ENCODE data around the gene OR51V1. TPM values are rescaled to one million over a fixed set of nuclear protein-coding genes. Genes with fewer than 3 reads are reported as not detected.

The OR51V1 gene
- total RNA-seq, 1 donor from 2014 or later, result not detected

DNA sequence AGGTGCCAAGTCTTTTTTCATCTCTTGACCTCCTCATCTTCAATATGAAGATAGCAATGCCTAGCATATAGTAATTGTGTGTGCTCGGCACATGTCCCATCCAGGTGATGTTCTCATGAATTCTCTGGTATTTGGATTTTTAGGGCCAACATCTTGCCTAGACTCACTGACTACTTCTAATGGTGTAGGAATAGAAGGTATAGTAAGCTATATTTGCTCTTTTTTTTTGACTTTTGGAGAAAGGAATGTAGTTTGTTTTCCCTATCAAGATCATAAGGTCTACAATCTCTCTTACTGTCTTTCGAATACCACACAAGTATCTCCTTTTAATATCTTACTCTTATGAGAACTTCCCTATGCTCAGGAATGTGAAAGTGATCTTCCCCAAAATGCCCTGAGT lies 30.6 kb upstream of the OR51V1 start:
- Histone ChIP-seq H3K36me3 (no peaks in the 10 kb centered on the region), H3K4me1 (no peaks in the 10 kb centered on the region), H3K4me3 (no peak overlapping the region), H3K27me3 (no peaks in the 10 kb centered on the region), H3K9me3 (no peaks in the 10 kb centered on the region), H3K27ac (no peak overlapping the region)
- no peak for DNase-seq (ENCODE audit: extremely low spot score in 2 of 2)
- intact Hi-C loops (cut with DNase I), result no loop called here
- no peak for TF ChIP-seq POLR2AphosphoS5 (IDR thresholded peaks at IDR 0.05; ENCODE audit: insufficient read depth in 1 of 2, low read depth in 1 of 2)
- TF ChIP-seq POLR2A (IDR thresholded peaks at IDR 0.05), result no peak
- TF ChIP-seq, protein P1, sequence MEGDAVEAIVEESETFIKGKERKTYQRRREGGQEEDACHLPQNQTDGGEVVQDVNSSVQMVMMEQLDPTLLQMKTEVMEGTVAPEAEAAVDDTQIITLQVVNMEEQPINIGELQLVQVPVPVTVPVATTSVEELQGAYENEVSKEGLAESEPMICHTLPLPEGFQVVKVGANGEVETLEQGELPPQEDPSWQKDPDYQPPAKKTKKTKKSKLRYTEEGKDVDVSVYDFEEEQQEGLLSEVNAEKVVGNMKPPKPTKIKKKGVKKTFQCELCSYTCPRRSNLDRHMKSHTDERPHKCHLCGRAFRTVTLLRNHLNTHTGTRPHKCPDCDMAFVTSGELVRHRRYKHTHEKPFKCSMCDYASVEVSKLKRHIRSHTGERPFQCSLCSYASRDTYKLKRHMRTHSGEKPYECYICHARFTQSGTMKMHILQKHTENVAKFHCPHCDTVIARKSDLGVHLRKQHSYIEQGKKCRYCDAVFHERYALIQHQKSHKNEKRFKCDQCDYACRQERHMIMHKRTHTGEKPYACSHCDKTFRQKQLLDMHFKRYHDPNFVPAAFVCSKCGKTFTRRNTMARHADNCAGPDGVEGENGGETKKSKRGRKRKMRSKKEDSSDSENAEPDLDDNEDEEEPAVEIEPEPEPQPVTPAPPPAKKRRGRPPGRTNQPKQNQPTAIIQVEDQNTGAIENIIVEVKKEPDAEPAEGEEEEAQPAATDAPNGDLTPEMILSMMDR (IDR thresholded peaks at IDR 0.05), result no peak

DNA sequence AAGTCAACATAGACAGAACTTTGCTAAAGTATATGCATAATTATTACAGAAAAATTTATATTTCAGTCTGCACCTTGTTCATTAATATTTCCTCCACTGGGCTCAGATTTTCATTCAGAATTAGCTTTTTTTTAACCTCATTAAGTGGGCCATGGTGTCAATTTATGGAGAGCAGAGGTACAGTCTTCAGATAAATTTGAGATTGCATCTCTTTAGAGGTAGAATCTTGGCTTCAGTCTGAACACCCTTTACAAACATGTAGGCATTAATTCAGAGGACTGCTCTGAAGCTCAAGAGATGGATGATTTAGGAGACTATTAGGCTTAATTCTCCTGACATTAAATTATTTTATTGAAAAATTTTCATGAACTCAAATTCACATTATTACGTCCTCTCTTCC lies 29.8 kb upstream of the OR51V1 start:
- intact Hi-C loops (cut with DNase I), result no loop called here
- H3K4me3 ChIP-seq, result no peak overlapping the region
- TF ChIP-seq, protein P1 (IDR thresholded peaks at IDR 0.05), result no peak
- TF ChIP-seq POLR2AphosphoS5 (IDR thresholded peaks at IDR 0.05; ENCODE audit: insufficient read depth in 1 of 2, low read depth in 1 of 2) (no peak), POLR2A (IDR thresholded peaks at IDR 0.05) (no peak)

DNA sequence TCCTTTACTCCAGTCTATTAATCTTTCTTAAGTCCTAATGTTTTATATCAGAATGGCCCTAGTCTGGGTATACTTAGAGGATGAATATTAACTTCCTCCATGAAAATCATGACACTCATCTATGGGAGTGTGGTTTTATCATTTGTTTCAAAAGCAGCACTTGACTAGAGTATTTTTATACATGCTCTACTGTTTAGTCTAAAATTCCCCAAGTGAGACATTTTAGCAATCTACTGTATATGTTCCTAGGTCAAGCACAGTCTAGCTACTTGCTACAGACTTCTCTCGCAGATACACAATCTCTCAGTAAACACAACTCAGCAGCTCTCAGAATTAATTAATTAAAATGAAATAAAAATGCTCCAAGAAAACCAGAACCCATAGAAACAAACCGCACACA lies 29.3 kb upstream of the OR51V1 start:
- Histone ChIP-seq H3K27ac (no peak overlapping the region), H3K4me1 (no peaks in the 10 kb centered on the region), H3K9me3 (no peaks in the 10 kb centered on the region), H3K27me3 (no peaks in the 10 kb centered on the region), H3K4me3 (no peak overlapping the region), H3K36me3 (no peaks in the 10 kb centered on the region)
- DNase-seq (ENCODE audit: extremely low spot score in 2 of 2), result no peak
- TF ChIP-seq, protein P1 (IDR thresholded peaks at IDR 0.05), result no peak
- TF ChIP-seq POLR2AphosphoS5 (IDR thresholded peaks at IDR 0.05; ENCODE audit: insufficient read depth in 1 of 2, low read depth in 1 of 2) (no peak), POLR2A (IDR thresholded peaks at IDR 0.05) (no peak)
- intact Hi-C loops (cut with DNase I), result no loop called here

More for the DNA sequence above, 29.8 kb upstream of the OR51V1 start:
- Histone ChIP-seq H3K36me3 (no peaks in the 10 kb centered on the region), H3K27ac (no peak overlapping the region), H3K9me3 (no peaks in the 10 kb centered on the region), H3K27me3 (no peaks in the 10 kb centered on the region), H3K4me1 (no peaks in the 10 kb centered on the region)
- DNase-seq (ENCODE audit: extremely low spot score in 2 of 2), result no peak

DNA sequence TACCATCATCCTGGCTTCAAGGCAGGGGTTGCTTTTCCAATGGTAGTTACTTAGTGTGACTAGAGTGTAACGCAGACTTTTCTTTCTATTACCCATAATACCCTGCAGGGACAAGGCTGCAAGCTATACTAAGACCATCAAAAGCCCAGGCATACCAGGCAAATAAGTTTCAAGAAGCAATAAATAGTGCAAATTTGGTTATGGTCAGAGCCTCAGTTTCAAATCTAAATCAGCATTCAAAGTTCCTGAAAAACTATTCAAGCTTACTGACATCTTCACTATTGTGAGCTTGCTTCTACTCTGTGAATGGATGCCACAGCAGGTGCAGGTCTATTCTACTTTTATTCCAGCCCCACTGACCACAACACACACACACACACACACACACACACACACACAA lies 28.9 kb upstream of the OR51V1 start:
- intact Hi-C loops (cut with DNase I), result no loop called here
- no peak for TF ChIP-seq POLR2AphosphoS5 (IDR thresholded peaks at IDR 0.05; ENCODE audit: insufficient read depth in 1 of 2, low read depth in 1 of 2)
- no peak for TF ChIP-seq POLR2A (IDR thresholded peaks at IDR 0.05)
- TF ChIP-seq, protein P1 (IDR thresholded peaks at IDR 0.05), result no peak
- Histone ChIP-seq H3K27me3 (no peaks in the 10 kb centered on the region), H3K4me1 (no peaks in the 10 kb centered on the region), H3K36me3 (no peaks in the 10 kb centered on the region), H3K27ac (no peak overlapping the region), H3K4me3 (no peak overlapping the region), H3K9me3 (no peaks in the 10 kb centered on the region)
- DNase-seq (ENCODE audit: extremely low spot score in 2 of 2), result no peak

DNA sequence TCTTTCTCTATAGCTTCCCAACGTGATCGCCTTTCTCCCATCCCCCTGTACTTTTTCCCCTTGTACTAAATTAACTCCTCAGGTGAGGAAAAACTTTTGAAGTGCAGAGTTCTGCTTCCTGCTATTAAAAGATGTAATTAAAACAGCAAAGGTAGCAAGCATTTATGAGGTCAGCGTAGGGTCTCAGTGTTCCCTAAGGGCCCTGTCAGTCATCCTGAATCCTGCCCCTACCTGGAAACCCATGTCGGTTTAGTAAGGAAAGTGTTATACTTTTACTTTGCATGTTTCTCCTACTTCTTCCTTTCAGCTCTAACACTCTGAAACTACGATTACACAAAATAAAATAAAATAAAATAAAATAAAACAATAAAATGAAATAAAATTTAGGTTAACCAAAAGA lies 27.6 kb upstream of the OR51V1 start:
- intact Hi-C loops (cut with DNase I), result no loop called here
- Histone ChIP-seq H3K36me3 (no peaks in the 10 kb centered on the region), H3K9me3 (no peaks in the 10 kb centered on the region), H3K27me3 (no peaks in the 10 kb centered on the region), H3K4me1 (no peaks in the 10 kb centered on the region), H3K4me3 (no peak overlapping the region), H3K27ac (no peak overlapping the region)
- TF ChIP-seq, protein P1 (IDR thresholded peaks at IDR 0.05), result no peak
- no peak for TF ChIP-seq POLR2A (IDR thresholded peaks at IDR 0.05)
- no peak for TF ChIP-seq POLR2AphosphoS5 (IDR thresholded peaks at IDR 0.05; ENCODE audit: insufficient read depth in 1 of 2, low read depth in 1 of 2)
- DNase-seq (ENCODE audit: extremely low spot score in 2 of 2), result no peak
